ENCODE results near the gene OSBPL6. TPM values are rescaled to one million over a fixed set of nuclear protein-coding genes. Genes with fewer than 3 reads are reported as not detected.
A peak's percentile ranks its signal among the peaks of the same experiment; 100 is the strongest.

OSBPL6 gene
- total RNA-seq, 1 experiment from 2014 or later: 3.4 TPM

DNA sequence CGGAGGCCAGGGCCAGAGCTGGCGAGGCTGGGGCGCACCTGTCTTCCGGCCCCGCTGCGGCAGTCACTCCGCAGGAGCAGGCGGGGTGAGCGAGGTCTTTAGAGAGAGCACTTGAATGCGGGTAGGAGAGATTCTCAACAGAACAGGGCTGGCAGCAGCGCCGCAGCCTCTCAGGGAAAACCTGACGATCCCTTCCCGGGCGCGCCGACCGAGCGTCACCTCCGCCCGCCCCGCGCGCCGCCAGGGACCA, 256.1 kb downstream of the OSBPL6 start:
- in situ Hi-C loops (cut with HindIII; ENCODE audit: low sequenced_read_pairs): no loop called here
- DNase-seq (ENCODE audit: low spot score): no peak

DNA sequence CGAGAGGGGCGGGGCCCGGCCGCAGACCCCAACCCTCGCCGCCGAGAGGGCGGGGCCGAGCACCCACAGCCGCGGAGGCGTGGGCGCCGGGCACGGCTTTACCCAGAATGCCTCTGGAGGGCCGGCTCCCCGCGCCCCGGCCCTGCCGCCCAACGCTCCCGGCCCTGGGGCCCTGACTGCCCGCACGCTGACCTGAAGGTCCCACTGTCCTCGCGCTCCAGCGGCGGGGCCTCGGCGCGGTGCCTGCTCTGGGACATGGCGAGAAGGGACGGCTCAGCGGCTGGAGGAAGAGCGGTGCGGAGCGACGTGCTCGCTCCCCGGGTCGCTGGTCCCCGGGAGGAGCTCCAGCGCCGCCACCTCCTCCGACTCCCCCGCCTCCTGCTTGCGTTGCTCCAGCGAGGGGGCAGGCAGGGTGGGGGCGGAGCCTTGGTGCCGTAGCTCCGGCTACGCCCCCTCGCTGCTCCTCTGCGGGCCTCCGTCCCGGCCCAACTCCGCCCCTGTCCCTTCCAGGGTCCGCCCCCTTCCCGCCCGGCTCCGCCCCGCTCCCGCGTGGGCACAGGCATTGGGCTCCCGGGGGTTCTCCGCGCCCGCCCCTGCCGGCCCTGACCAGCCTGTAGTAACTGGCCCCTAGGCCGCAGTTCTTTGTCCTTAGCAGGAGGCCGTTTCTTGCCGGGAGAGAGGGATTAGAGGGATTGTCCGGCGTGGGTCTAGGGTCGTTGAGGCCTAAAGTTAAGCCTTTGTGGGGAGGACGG, 256.6 kb downstream of the OSBPL6 start, which contains the start of the genes PJVK and PRKRA:
Gene PJVK (plus strand): TSS at position 605 of the 752 bp plus-strand sequence. CDS start 2,032 bp downstream, outside the sequence.
Gene PRKRA (minus strand): TSS at position 402 of the 752 bp plus-strand sequence. CDS start 145 bp downstream, at position 257.
- in situ Hi-C loops (cut with HindIII; ENCODE audit: low sequenced_read_pairs): no loop called here
- DNase-seq (ENCODE audit: low spot score): peak; percentile 98

DNA sequence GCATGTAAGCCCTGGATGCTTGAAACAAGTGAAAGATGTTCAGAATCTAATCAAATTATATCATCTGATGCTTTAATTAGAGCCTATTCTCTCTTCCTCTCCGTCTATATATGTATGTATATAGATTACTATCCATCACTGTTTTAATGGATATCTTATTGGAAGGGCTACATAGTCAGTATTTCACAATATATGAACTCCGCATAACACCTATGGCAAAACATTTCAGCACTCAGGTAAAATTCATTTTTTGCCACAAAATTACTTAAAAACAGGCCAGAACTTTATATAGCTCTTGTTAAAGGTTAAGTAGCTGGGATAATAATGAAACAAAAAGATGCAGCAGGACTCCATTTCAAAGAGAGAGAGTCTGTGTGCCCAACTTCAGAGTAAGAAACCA, 258.0 kb downstream of the OSBPL6 start:
- in situ Hi-C loops (cut with HindIII; ENCODE audit: low sequenced_read_pairs): no loop called here
- DNase-seq (ENCODE audit: low spot score): no peak

Other genes with a start within 250 kb of the OSBPL6 start
- 2.6 and 3.2 TPM in 2 replicates for gene PDE11A, start 121.7 kb upstream of the OSBPL6 start, total RNA-seq (2014; rRNA removed; shearing (Covaris generic))
- 19.8 and 32.2 TPM in 2 replicates for gene RBM45, start 82.1 kb upstream of the OSBPL6 start, total RNA-seq (2014; rRNA removed; shearing (Covaris generic))

Data from G401 (cell line).